Measurements from ENCODE around the gene GPR152. TPM values are rescaled to one million over a fixed set of nuclear protein-coding genes. Genes with fewer than 3 reads are reported as not detected.

Gene GPR152
- total RNA-seq, 2 donors from 2014 or later, result not detected

GRCh38 chr11:67420147-67420645 is 32.3 kb downstream of the GPR152 start:
- H3K4me1 ChIP-seq, result peaks cover 54% of the 10 kb centered on the region
- WGBS, 2 donors, result 20 to 26% methylated on average over 6 to 15 of the region's 15 CpGs
- intact Hi-C loops (cut with DNase I), result no loop called here
- no peak overlapping the region for H3K4me3 ChIP-seq
- no peak for ATAC-seq
- H3K27me3 ChIP-seq, result no peaks in the 10 kb centered on the region
- no peaks in the 10 kb centered on the region for H3K9me3 ChIP-seq
- peak overlapping the region; percentile 81 to 98 (median 96) for H3K27ac ChIP-seq
- TF ChIP-seq CTCF (IDR thresholded peaks at IDR 0.05) (no peak), POLR2A (IDR thresholded peaks at IDR 0.05) (no peak)
- H3K36me3 ChIP-seq (replicated peaks in 1 of 2; ENCODE audit: insufficient read depth in 1 of 2, low read depth in 2 of 2), result no peaks in the 10 kb centered on the region
- DNase-seq, result no peak

- WGBS, 2 donors, result 81 to 85% methylated on average over 15 to 20 of the region's 21 CpGs
- no peaks in the 10 kb centered on the region for H3K9me3 ChIP-seq
- no peak overlapping the region for H3K4me3 ChIP-seq
- intact Hi-C loops (cut with DNase I), result no loop called here
- H3K4me1 ChIP-seq, result peaks cover 59% of the 10 kb centered on the region
- H3K27me3 ChIP-seq, result no peaks in the 10 kb centered on the region
- TF ChIP-seq CTCF (IDR thresholded peaks at IDR 0.05) (peak in 1 of 7 experiments; percentile 3), POLR2A (IDR thresholded peaks at IDR 0.05) (peak in 1 of 3 donors; percentile 4)
- peak overlapping the region; percentile 81 to 98 (median 96) for H3K27ac ChIP-seq
- no peaks in the 10 kb centered on the region for H3K36me3 ChIP-seq (replicated peaks in 1 of 2; ENCODE audit: insufficient read depth in 1 of 2, low read depth in 2 of 2)
- ATAC-seq, result no peak
- no peak for DNase-seq
Observed at GRCh38 chr11:67419325-67420049, 33.0 kb downstream of the GPR152 start.

- H3K9me3 ChIP-seq, result no peaks in the 10 kb centered on the region
- H3K27me3 ChIP-seq, result no peaks in the 10 kb centered on the region
- peak overlapping the region in 3 of 4 donors; percentile 26 to 98 (median 48) for H3K27ac ChIP-seq
- peak in 1 of 3 donors; percentile 5 for TF ChIP-seq POLR2A (IDR thresholded peaks at IDR 0.05)
- no peak for TF ChIP-seq CTCF (IDR thresholded peaks at IDR 0.05)
- DNase-seq, result peak; percentile 42 to 72 (median 58)
- H3K4me1 ChIP-seq, result peaks cover 59% of the 10 kb centered on the region
- 37 to 60% methylated on average over 8 to 25 of the region's 26 CpGs for WGBS, 2 donors
- intact Hi-C loops (cut with DNase I), result no loop called here
- H3K36me3 ChIP-seq (replicated peaks in 1 of 2; ENCODE audit: insufficient read depth in 1 of 2, low read depth in 2 of 2), result no peaks in the 10 kb centered on the region
- no peak for ATAC-seq
- H3K4me3 ChIP-seq, result no peak overlapping the region
Observed at GRCh38 chr11:67418476-67419281, 33.9 kb downstream of the GPR152 start.

GRCh38 chr11:67417425-67417824 is 35.1 kb downstream of the GPR152 start:
- H3K4me3 ChIP-seq, result no peak overlapping the region
- DNase-seq (no peak), ATAC-seq (no peak)
- no peak for TF ChIP-seq CTCF (IDR thresholded peaks at IDR 0.05)
- TF ChIP-seq POLR2A (IDR thresholded peaks at IDR 0.05), result no peak
- H3K27ac ChIP-seq, result no peak overlapping the region
- H3K36me3 ChIP-seq (replicated peaks in 1 of 2; ENCODE audit: insufficient read depth in 1 of 2, low read depth in 2 of 2), result no peaks in the 10 kb centered on the region
- 83 to 100% methylated on average over 1 to 12 of the region's 12 CpGs for WGBS, 2 donors
- peaks cover 65% of the 10 kb centered on the region for H3K4me1 ChIP-seq
- intact Hi-C loops (cut with DNase I), result no loop called here
- H3K27me3 ChIP-seq, result no peaks in the 10 kb centered on the region
- H3K9me3 ChIP-seq, result no peaks in the 10 kb centered on the region
